Measurements from ENCODE around the gene TMEM255A.

- TF ChIP-seq, protein P1, sequence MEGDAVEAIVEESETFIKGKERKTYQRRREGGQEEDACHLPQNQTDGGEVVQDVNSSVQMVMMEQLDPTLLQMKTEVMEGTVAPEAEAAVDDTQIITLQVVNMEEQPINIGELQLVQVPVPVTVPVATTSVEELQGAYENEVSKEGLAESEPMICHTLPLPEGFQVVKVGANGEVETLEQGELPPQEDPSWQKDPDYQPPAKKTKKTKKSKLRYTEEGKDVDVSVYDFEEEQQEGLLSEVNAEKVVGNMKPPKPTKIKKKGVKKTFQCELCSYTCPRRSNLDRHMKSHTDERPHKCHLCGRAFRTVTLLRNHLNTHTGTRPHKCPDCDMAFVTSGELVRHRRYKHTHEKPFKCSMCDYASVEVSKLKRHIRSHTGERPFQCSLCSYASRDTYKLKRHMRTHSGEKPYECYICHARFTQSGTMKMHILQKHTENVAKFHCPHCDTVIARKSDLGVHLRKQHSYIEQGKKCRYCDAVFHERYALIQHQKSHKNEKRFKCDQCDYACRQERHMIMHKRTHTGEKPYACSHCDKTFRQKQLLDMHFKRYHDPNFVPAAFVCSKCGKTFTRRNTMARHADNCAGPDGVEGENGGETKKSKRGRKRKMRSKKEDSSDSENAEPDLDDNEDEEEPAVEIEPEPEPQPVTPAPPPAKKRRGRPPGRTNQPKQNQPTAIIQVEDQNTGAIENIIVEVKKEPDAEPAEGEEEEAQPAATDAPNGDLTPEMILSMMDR (IDR thresholded peaks at IDR 0.05 in 4 of 5, conservative IDR thresholded peaks at IDR 0.05 in 1 of 5) = no peak
- no peak for TF ChIP-seq POLR2A (IDR thresholded peaks at IDR 0.05)
Measured at GRCh38 chrX:120350450-120351138, 39.3 kb upstream of the TMEM255A start.

Data from gastrocnemius medialis (tissue), 4 donors.